IPS-20b (cell line): ENCODE data around the gene LAIR1.

Experiments
- H3K27ac ChIP-seq: one replicate; pipeline ENCODE4 v1.5.1; 2013; ENCODE audit warnings: low read length
- H3K27me3 ChIP-seq: 2 replicates; pipeline ENCODE4 v1.6.1; 2013; ENCODE audit warnings: mild to moderate bottlenecking, low read length, inconsistent platforms; ENCODE audit not compliant: insufficient read depth
- H3K36me3 ChIP-seq: 2 replicates; pipeline ENCODE4 v1.6.1; 2013; ENCODE audit warnings: low read depth, mild to moderate bottlenecking, inconsistent platforms, low read length, moderate library complexity; ENCODE audit not compliant: insufficient read depth
- H3K4me1 ChIP-seq: 2 replicates; pipeline ENCODE4 v1.6.1; 2013; ENCODE audit warnings: mild to moderate bottlenecking, control low read depth, inconsistent platforms, low read length, moderate library complexity; ENCODE audit not compliant: insufficient read depth
- H3K4me3 ChIP-seq: 2 replicates; pipeline ENCODE4 v1.5.1; 2013; ENCODE audit warnings: mild to moderate bottlenecking, low read length, inconsistent platforms
- H3K9ac ChIP-seq: 2 replicates; pipeline ENCODE4 v1.6.1; 2013; ENCODE audit warnings: low read depth, mild to moderate bottlenecking, inconsistent platforms, low read length, moderate library complexity
- H3K9me3 ChIP-seq: 2 replicates; pipeline ENCODE4 v1.6.1; 2013; ENCODE audit warnings: mild to moderate bottlenecking, low read depth, low read length, inconsistent platforms; ENCODE audit not compliant: insufficient read depth

Gene LAIR1

DNA sequence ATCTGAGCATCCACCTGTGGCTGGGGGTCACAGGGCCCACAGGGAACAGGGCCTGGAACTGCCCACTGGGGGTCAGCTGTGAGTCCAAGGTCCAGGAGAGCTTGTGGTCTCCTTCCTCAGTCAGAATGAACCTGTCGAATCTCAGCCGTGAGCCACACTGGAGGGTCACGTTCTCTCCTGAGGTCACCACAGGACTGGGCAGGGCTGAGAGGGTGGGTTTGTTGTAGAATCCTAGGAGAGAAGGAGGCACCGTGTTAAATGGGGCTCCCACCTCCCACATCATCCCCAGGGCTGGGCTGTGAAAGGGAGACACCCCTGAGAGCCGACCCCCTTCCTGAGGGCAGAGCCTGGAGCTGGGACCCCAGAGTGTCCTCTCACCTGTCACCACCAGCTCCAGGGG is 53.2 kb downstream of the LAIR1 start:
- Histone ChIP-seq H3K4me3 (no peak overlapping the region), H3K27ac (no peak overlapping the region), H3K36me3 (no peaks in the 10 kb centered on the region), H3K27me3 (no peaks in the 10 kb centered on the region), H3K9me3 (no peaks in the 10 kb centered on the region), H3K9ac (no peak overlapping the region), H3K4me1 (0 out of 2 replicates have a peak, but pooled peaks cover 4% of the 10 kb centered on the region)

DNA sequence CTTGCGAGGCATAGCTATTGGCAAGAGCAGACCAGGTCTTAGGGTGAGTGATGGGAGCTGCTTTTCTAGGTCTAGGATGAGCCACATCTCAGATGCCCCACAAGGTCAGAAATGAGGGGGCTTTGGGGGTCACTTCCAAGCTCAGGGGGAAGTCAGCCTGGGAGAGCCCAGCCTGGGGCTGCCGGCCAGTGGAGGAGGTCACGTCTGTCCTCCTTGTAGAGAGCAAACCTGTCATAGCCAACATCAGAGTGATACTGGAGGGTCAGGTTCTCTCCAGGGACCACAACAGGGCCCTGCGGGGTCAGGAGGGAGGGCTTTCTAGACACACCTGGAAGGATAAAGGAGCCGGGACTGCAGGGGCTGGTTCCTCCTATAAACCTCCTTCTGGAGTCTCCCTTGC is 54.2 kb downstream of the LAIR1 start:
- no peaks in the 10 kb centered on the region for H3K36me3 ChIP-seq
- H3K27me3 ChIP-seq = no peaks in the 10 kb centered on the region
- H3K27ac ChIP-seq = no peak overlapping the region
- H3K4me1 ChIP-seq = no peaks in the 10 kb centered on the region
- H3K9ac ChIP-seq = no peak overlapping the region
- no peak overlapping the region for H3K4me3 ChIP-seq
- no peaks in the 10 kb centered on the region for H3K9me3 ChIP-seq

DNA sequence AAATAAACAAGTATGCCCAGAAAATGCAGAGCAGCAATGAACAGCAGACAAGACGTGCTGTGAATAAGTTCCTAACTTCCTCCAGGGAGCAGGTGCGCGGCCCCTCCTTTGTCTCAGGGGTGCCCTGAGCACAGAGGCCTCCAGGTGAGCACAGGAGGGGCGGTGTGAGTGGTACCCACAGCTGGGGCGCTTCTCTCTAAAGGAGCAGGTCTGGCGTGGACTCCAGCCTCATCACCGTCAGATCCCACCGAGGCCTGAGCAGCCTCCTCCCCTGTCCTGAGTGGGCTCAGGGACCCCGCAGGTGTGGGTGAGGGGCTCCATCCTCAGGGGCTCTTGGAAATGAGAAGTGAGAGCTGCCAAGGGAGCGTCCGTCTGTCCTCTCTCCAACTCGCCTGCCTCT is 54.9 kb downstream of the LAIR1 start:
- Histone ChIP-seq H3K4me3 (no peak overlapping the region), H3K36me3 (no peaks in the 10 kb centered on the region), H3K27me3 (no peaks in the 10 kb centered on the region), H3K4me1 (no peaks in the 10 kb centered on the region), H3K27ac (no peak overlapping the region), H3K9me3 (no peaks in the 10 kb centered on the region), H3K9ac (no peak overlapping the region)

DNA sequence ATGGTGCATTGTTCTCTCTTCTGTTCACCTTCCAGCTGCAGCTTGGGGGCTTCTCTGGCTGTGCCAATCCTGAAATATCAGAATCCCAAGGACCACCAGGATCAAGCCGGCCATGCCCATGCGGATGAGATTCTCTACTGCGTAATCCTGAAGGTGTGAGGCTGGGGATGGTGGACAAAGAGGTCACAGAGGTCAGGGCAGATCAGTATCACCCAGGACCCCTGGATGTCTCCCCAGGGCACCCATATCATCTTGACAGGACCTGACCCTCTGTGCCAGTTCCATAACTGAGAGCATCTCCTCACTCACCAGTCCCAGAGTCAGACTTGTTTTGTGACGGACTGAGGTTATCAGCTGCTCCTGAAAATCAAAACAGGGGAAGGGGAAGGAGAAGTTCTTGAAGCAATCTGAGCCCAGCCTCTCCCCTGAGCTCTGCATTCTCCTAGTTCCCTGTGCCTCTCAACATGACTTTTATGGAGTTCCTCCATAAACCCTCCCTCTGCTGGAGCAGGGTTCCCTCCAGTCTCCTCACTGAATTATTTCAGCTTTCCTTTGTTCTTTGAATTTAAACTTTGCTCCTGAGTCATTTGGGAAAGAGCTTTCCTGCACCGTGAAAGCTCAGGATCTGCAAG is 57.2 kb downstream of the LAIR1 start:
- H3K9ac ChIP-seq = no peak overlapping the region

DNA sequence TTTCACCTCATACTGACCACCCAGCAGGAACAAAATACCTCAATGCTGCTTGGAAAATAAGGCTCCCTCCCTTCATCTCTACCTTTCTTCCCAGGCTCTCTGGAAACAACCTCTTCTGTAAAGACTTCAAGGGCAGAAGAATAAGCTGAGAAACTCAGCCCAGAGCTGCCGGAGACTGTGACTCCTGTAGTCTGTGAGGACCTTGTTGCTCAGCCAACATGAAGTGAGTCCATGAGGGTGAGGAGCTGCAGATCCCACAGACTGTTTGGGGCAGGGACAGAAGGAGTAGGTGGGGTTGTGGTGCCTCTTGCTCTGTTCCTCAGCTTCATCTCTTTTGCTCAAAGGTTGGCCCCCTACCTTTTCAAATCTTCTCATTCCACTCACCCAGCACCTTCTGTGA is 59.6 kb downstream of the LAIR1 start:
- Histone ChIP-seq H3K27ac (no peak overlapping the region), H3K9ac (no peak overlapping the region), H3K4me1 (no peaks in the 10 kb centered on the region), H3K4me3 (no peak overlapping the region), H3K9me3 (no peaks in the 10 kb centered on the region), H3K27me3 (peaks cover 14% of the 10 kb centered on the region), H3K36me3 (no peaks in the 10 kb centered on the region)

More for the DNA sequence above, 57.2 kb downstream of the LAIR1 start:
- H3K4me1 ChIP-seq = no peaks in the 10 kb centered on the region
- H3K36me3 ChIP-seq = no peaks in the 10 kb centered on the region
- H3K27ac ChIP-seq = no peak overlapping the region
- H3K9me3 ChIP-seq = no peaks in the 10 kb centered on the region
- no peak overlapping the region for H3K4me3 ChIP-seq
- H3K27me3 ChIP-seq = no peaks in the 10 kb centered on the region; the same call in 1 of the 2 replicates

DNA sequence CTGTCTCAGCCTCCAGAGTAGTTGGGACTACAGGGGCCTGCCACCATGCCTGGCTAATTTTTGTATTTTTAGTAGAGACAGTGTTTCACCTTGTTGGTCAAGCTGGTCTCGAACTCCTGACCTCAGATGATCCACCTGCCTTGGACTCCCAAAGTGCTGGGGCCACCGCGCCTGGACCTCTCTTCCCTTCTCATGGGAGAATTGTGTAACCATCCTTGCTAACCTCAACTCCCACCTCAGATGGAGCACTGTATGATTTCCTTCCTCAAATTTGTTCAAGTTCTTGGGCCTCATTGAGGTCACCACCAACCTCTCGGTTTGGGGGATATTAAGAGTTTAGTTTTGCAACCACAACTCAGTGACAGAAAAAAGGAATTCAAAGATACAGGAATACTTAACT is 62.5 kb downstream of the LAIR1 start:
- no peak overlapping the region for H3K4me3 ChIP-seq

More for the DNA sequence above, 62.5 kb downstream of the LAIR1 start:
- H3K36me3 ChIP-seq = no peaks in the 10 kb centered on the region
- H3K27ac ChIP-seq = no peak overlapping the region
- no peak overlapping the region for H3K9ac ChIP-seq
- no peaks in the 10 kb centered on the region for H3K9me3 ChIP-seq
- peaks cover 30% of the 10 kb centered on the region for H3K27me3 ChIP-seq
- no peaks in the 10 kb centered on the region for H3K4me1 ChIP-seq
